DOHH2 (cell line): Measurements from ENCODE around the gene EHBP1L1.

Experiments used
- CTCF ChIP-seq: fragments of 200-600 bp; sonication (generic); IDR thresholded peaks from one replicate; pipeline ENCODE4 v1.5.1; 2014; ENCODE audit warnings: antibody characterized with exemption, mild to moderate bottlenecking, low read depth, low read length; ENCODE audit not compliant: poor library complexity, severe bottlenecking
- EZH2phosphoT487 ChIP-seq: fragments of 200-600 bp; sonication (generic); IDR thresholded peaks from 2 replicates; pipeline ENCODE4 v1.6.1; 2017; ENCODE audit warnings: borderline replicate concordance, mild to moderate bottlenecking, antibody characterized with exemption, low read length, moderate library complexity, mixed read lengths

GRCh38 chr11:65571940-65572339 lies 3.9 kb upstream of the EHBP1L1 start:
- peak; percentile 40 for TF ChIP-seq CTCF
- TF ChIP-seq EZH2phosphoT487: no peak
